HG03469 (cell line): ENCODE results near the gene TNRC6A.
"Not testable (repeated sequence)": the region's sequence is repeated elsewhere in the genome, so short reads cannot be mapped to it uniquely, and the experiment has no call there.

Experiments
- ATAC-seq: cut with Tn5 transposase; IDR thresholded peaks from one replicate; pipeline ENCODE4 v1.9.1; 2021; ENCODE audit warnings: mild to moderate bottlenecking, moderate library complexity, moderate number of reproducible peaks; ENCODE audit not compliant: unreplicated experiment

Gene TNRC6A

GRCh38 chr16:24729243-24729950 is at the start of gene TNRC6A:
TSS of gene TNRC6A (plus strand) at chr16:24729651. CDS start at chr16:24729842, 191 bp downstream.
- ATAC-seq = no peak

GRCh38 chr16:24681793-24682192 is 47.7 kb upstream of the TNRC6A start:
- no peak for ATAC-seq

DNA sequence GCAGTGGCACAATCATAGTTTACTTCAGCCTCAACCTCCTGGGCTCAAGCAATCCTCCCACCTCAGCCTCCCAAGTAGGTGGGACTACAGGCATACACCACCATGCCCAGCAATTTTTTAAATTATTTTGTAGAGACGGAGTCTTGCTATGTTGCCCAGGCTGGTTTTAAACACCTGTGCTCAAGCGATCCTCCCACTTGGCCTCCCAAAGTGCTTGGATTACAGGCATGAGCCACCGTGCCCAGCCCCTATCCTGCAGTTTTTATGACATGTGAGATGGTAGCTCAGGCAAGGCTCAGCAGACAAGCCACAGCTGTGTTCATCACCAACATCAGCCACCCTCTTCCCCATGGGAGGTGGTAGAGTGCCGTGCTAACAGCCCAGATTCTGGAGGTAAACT is 46.2 kb upstream of the TNRC6A start:
- ATAC-seq = no peak

- no peak for ATAC-seq
These were observed 45.5 kb upstream of the TNRC6A start for GRCh38 chr16:24683847-24684493.

- no peak for ATAC-seq
These were observed 43.7 kb upstream of the TNRC6A start for GRCh38 chr16:24685539-24686432.

DNA sequence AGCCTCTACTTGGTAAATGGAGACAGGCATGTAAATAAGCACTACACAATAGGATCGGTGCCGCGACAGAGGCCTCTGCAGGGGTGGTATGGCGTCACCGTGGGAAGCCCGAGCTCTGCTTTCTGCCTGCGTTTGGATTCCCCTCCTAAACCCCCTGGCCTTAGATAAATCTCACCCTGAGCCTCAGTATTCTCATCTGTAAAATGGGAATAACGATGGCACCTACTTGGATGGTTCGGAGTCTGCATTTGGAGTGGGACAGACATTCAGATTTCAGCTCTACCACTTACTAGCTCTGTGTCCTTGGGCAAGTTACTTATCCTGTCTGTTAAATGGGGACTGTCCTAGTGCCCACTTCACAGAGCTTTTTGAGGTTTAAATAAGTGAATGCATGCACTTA is 42.8 kb upstream of the TNRC6A start:
- ATAC-seq = no peak

DNA sequence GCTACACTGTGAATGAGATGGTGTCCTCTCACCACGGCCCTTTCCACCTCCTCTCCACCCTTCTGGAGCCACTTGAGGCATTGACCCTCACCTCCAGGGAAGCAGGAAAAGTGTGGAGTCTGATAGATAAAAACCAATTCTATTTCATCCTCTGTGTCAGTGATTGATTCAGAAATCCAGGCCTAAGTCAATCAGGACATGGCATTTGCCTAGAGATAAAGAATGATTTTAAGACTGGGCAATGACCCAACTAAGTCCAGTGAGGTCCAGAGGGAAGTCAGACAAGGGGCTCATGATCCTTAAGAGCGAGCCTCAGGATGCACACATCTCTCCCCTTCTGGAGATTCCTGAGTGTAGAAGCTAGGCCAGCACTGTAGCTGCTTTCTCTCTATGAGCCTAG is 41.1 kb upstream of the TNRC6A start:
- no peak for ATAC-seq

- ATAC-seq = no peak
These were observed 40.3 kb upstream of the TNRC6A start for GRCh38 chr16:24689128-24689527.

DNA sequence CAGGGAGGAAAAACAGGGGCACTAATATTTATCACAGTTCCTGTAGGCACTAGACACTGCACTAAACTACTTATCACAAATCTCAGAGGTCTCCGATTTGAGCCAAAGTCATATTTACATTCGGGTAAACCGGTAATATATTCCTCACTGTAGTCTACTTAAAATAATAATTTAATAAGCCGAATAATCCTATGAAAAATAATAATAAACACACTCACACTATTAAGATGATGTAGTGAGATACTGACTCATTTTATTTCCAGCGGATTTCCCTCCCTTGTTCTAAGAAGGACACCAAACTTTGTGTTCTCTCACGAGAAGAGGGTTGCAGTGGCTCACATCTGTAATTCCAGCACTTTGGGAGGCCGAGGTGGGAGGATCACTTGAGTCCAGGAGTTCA is 36.6 kb upstream of the TNRC6A start:
- ATAC-seq = no peak

- ATAC-seq = no peak
These were observed 34.5 kb upstream of the TNRC6A start for GRCh38 chr16:24694931-24695330.

- no peak for ATAC-seq
These were observed 32.8 kb upstream of the TNRC6A start for GRCh38 chr16:24696699-24697098.

DNA sequence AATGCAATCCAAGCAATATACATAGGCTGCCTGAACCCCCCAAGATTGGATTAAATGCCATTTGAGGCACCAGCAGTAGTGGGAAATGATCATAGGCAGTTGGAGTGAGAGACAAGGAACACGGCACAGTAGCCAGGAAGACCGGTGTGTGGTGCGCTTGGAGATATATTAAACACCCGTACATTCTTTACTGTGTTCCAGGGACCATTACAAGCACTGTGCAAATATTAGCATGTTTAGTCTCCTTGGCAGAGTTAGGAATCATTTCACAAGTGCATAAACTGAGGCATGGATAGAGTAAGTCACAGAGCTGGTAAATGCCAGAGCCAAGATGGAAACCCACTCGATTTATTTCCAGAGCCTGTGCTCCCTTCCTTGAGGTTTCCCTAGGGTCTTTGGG is 31.1 kb upstream of the TNRC6A start:
- ATAC-seq = no peak

DNA sequence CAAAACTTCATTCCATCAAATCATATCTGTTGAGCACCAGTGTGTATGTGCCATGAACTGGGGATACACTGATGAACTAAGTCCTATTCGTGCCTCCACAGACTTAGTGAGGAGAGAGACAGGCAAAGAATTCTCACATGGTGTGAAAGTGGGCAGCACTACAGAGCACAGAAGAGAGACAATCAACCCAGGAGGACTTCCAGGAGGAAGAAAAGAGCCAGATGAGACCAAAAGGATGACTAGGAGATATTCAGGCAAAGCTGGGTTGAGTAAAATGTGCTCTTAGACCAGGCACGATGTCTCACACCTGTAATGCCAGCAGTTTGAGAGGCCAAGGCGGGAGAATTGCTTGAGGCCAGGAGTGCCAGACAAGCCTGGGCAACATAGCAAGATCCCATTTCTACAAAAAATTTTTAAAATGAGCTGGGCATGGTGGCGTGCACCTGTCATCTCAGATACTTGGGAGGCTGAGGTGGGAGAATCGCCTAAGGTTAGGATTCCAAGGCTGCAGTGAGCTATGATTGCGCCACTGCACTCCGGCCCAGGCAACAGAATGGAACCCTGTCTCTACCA is 30.2 kb upstream of the TNRC6A start:
- ATAC-seq = no peak

DNA sequence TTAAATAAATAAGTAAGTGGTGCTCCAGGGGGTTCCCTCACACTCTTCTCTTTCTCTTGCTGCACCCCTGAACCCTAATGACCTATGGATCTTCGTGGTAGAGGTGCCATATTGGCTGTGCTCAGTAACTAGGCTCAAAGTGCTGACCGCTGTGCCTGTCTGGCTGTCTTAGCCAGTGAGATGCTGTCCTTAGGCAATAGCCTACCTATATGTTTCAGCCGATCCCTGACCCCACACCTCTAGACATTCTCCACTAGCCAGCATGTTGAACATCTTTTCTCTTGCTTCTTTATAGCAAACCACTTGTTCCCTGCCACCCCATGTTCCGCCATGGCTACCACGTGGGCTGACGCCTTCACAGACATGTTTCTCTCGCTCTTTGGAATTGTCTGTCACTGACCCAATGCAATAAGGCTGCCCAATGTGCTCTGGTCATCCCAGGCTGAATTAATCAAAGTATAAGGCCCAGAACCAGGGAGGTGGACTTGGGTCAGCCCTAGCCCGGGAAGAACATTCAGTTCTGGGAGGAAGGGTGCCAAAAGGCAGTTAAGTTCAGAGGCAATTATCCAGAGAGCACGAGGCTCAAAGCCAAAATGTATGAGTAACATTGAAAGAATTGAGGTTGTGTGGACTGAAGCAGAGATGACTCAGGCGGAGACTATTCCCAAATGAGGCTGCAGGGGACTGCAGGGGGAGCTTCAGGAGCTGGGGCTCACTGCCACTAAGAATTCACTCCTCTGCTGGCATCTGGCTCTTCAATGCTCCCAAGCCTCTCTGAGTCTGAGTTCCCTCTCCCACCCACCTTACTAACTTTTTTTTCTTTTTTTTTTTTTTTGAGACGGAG is 28.7 kb upstream of the TNRC6A start:
- no peak for ATAC-seq

- no peak for ATAC-seq
These were observed 27.9 kb upstream of the TNRC6A start for GRCh38 chr16:24701521-24701951.

DNA sequence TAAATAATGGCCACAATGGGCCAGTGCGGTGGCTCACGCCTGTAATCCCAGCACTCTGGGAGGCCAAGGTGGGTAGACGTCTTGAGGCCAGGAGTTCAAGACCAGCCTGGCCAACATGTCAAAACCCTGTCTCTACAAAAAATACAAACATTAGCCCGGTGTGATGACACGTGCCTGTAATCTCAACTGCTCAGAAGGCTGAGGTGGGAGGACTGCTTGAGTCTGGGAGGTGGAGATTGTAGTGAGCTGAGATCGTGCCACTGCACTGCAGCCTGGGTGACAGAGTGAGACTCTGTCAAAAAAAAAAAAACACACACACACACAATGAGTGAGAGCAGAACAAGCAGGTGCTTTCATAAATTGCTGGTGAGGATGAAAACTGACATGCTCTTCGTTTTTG is 21.7 kb upstream of the TNRC6A start:
- not testable (repeated sequence) for ATAC-seq

- no peak for ATAC-seq
These were observed 16.1 kb upstream of the TNRC6A start for GRCh38 chr16:24713379-24713778.

DNA sequence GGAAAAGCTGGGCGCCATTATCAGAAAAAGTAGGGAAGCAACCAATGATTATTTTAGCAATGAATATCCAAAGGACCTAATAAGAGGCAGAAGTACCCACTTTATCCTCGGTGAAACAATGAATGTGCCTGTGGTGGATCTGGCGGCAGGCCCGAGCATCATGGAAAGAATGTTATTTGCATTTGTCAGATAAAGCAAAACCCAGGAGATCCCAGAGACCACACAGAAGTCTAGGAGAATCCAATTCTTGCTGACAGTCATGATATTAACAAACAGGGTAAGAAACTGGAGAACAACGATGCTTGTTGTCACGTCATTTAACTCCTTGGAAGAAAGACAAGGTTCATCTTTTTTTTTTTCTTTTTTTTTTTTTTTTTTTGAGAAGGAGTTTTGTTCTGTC is 12.0 kb upstream of the TNRC6A start:
- no peak for ATAC-seq

- no peak for ATAC-seq
These were observed 10.4 kb upstream of the TNRC6A start for GRCh38 chr16:24718967-24719521.

- no peak for ATAC-seq
These were observed 7.6 kb upstream of the TNRC6A start for GRCh38 chr16:24721830-24722238.
